Esophagus squamous epithelium (tissue), 4 donors: ENCODE measurements around the gene TSR2.

ENCODE experiments used
- POLR2A ChIP-seq, 4 donors: fragments of 450-650 bp; IDR thresholded peaks; one replicate each; pipeline ENCODE4 v1.6.1; 2017; ENCODE audit warnings: antibody characterized with exemption in 4 of 4, mild to moderate bottlenecking in 4 of 4, moderate library complexity in 3 of 4
- TF ChIP-seq, protein P1 (sequence below), 6 experiments: fragments of 450-650 bp in 4 of 6; fragments of 200-600 bp in 2 of 6; sonication (generic) in 2 of 6; IDR thresholded peaks; one replicate each; pipeline ENCODE4 v1.5.1; 2016 to 2019; ENCODE audit warnings: antibody characterized with exemption in 6 of 6, mild to moderate bottlenecking in 4 of 6, moderate library complexity in 4 of 6

DNA sequence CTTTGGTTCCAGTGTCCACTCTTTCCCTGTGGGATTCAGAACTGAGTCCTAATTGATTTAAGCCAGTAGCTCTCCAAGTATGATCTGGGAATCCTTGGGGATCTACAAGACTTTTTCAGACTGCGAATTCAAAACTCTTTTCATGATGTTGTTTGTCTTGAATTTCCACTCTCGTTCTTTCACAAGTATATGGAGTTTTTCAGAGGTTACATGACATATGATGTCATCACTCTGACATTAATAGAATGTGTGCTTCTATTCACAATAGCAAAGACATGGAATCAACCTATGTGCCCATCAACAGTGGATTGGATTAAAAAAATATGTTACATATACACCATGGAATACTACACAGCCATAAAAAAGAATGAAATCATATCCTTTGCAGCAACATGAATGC is 23.2 kb upstream of the TSR2 start:
- TF ChIP-seq, protein P1, sequence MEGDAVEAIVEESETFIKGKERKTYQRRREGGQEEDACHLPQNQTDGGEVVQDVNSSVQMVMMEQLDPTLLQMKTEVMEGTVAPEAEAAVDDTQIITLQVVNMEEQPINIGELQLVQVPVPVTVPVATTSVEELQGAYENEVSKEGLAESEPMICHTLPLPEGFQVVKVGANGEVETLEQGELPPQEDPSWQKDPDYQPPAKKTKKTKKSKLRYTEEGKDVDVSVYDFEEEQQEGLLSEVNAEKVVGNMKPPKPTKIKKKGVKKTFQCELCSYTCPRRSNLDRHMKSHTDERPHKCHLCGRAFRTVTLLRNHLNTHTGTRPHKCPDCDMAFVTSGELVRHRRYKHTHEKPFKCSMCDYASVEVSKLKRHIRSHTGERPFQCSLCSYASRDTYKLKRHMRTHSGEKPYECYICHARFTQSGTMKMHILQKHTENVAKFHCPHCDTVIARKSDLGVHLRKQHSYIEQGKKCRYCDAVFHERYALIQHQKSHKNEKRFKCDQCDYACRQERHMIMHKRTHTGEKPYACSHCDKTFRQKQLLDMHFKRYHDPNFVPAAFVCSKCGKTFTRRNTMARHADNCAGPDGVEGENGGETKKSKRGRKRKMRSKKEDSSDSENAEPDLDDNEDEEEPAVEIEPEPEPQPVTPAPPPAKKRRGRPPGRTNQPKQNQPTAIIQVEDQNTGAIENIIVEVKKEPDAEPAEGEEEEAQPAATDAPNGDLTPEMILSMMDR (IDR thresholded peaks at IDR 0.05): no peak
- TF ChIP-seq POLR2A (IDR thresholded peaks at IDR 0.05): no peak
